Body of pancreas (tissue), 4 donors: ENCODE measurements around the gene ZC3H12C.

Source experiments
- POLR2A ChIP-seq, 3 donors: fragments of 450-650 bp; IDR thresholded peaks; one replicate each; pipeline ENCODE4 v1.6.1; 2016; ENCODE audit warnings: antibody characterized with exemption in 3 of 3, mild to moderate bottlenecking in 2 of 3
- TF ChIP-seq, protein P1 (sequence below), 7 experiments: fragments of 450-650 bp in 4 of 7; fragments of 200-600 bp in 3 of 7; sonication (generic) in 3 of 7; IDR thresholded peaks; one replicate each; pipeline ENCODE4 v1.5.1; 2016 to 2019; ENCODE audit warnings: antibody characterized with exemption in 7 of 7

DNA sequence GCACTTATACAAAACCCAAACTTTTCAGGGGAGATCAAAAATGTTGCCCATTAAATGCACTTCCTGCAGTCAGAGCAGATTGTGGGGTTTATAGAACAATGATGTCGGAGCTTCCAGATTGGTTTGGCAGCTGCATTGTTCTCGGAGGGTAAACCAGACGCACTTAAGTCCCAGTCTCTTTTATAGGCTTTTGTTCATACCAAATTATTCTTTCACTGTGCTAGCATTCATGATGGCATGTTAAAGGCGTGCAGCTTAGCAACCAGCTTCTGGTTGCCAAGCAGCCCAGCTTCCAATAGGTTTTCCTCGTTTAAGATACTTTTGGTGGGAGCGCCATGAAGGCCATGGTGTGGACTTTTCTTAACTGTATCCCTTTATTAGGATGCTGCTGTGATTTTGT, 40.9 kb downstream of the ZC3H12C start:
- TF ChIP-seq, protein P1, sequence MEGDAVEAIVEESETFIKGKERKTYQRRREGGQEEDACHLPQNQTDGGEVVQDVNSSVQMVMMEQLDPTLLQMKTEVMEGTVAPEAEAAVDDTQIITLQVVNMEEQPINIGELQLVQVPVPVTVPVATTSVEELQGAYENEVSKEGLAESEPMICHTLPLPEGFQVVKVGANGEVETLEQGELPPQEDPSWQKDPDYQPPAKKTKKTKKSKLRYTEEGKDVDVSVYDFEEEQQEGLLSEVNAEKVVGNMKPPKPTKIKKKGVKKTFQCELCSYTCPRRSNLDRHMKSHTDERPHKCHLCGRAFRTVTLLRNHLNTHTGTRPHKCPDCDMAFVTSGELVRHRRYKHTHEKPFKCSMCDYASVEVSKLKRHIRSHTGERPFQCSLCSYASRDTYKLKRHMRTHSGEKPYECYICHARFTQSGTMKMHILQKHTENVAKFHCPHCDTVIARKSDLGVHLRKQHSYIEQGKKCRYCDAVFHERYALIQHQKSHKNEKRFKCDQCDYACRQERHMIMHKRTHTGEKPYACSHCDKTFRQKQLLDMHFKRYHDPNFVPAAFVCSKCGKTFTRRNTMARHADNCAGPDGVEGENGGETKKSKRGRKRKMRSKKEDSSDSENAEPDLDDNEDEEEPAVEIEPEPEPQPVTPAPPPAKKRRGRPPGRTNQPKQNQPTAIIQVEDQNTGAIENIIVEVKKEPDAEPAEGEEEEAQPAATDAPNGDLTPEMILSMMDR (IDR thresholded peaks at IDR 0.05) = no peak
- no peak for TF ChIP-seq POLR2A (IDR thresholded peaks at IDR 0.05)
